K562 treated with DMSO at 1 percent for 24 hours (cell line): ENCODE data around the gene AGBL3. TPM values are rescaled to one million over a fixed set of nuclear protein-coding genes. Genes with fewer than 3 reads are reported as not detected.

Source experiments
- total RNA-seq: library from RNA; unstranded; fragments of 300-600 nt; gene quantifications from 2 replicates; pipeline ENCODE4 v1.2.3, GENCODE V29; 2022; ENCODE audit warnings: low read depth; ENCODE audit not compliant: insufficient read depth

Gene AGBL3
- 1.00 and 1.3 TPM in 2 replicates for total RNA-seq

DNA sequence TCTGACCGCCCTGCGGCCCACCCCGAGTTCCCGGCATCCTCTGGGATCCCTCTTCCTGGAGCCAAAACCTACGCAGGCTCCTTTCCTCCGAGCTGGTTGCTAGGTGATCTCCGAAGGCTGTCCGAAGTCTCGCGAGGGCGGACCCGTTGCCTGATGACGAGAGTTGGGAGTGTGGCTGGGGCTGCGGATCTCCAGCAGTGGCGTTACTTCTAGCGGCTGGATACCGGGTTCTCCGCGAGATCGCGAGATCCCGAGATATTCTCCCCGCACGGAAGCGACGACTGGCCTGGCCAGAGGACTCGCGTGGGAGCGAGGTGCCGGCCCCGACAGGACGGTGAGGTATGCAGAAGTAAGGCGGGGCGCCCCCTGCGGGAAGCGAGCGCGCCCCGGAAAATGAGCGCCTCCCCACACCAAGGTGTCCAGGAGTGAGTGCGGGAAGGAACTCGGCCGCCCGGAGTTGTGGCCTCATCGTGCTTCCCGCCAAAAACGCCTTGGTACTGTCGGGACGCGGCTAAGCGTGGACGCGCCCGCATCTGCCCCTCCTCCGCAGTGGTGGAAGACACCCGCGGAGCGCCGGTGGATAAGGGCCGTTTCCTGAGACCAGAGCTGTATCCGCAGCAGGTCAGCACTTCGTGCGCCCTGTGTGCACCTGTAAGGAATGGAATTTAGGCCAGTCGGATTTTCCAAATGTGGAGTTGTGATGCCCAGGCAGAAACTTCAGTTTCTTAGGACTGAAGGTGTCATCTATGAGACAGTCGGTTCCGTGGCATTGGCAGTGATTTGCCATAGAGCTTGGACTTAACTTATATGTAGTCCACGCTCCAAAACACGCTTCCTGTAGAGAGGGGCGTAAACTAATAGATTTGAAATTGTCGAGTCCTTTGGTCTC, at the start of gene AGBL3:
Gene AGBL3 (plus strand): TSS at position 146 of the 889 bp plus-strand sequence. CDS start 1,426 bp downstream, outside the sequence.

DNA sequence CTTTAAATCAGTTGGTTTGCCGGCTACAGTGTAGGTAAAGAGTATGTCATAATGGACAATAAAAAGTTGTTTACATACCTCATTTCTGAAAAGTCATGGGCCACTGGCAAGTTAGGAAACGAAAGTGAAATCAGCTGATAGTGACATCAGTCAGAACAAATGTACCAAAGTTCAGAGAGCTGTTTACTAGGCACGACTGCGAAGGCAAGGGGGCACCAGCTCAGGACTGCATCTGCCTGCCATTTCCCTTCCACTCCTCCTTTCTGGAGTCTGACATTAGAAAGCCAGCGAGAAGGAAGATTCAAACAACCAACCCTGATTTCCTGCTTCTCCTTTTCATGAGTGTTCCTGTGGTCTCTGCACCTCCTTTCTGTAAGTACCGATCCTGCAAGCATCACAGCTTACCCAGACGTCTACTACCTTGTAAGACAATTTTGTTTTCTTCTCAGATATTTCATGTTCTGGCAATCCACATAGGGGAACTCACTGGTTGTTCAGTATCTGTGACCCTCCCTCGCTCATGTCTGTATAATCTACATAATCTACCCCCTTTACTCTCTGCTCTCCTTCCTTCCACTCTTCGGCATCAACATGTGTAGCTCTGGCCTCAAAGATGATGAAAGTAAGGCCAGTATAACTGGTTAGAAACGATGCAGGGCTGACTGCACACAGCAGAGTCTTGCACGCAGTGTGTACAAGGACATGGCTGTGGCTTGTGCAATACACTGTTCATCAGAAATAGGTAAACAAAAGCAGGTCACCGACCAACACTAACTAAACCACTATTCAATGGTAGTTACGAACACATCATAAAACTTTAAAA, 161.8 kb downstream of the AGBL3 start, which contains the start of gene TMEM140:
Gene TMEM140 (plus strand): TSS at position 174 of the 823 bp plus-strand sequence. CDS start 16,370 bp downstream, outside the sequence.

DNA sequence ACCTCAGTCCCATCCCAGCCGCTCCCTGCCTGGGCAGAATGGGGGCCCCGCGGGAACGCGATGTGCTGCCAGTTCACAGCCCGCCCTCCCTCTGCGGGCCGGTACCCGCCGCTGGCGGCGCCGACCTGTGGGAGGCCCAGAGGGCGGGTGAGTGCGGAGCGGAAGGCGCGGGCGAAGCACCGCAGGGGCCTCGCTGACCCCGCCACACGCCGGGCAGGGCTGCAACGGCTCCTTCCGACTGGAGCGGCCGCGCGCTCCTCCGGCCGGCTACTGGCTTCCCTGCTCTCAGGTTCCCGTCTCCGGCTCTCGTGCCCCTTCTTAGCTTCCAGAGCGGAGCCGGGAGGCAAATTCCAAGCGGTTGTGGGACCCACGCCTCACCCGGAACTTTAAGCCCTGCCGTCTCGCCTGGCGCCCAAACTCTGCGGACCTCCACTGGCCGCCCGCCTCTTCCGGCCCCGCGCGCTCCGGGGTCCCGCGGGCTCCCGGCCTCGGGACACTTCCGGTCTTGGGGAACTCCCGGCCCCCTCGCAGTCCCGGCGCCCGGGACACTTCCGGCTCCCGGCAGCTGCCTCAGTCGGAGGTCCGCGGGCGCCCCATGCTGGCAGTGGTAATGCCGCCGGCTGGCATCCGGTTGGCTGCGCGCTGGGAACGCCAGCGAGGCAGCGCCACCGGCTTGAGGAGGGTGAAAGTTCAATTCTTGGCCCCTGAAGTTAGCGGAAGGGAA, 184.1 kb downstream of the AGBL3 start, which contains the start of gene CYREN:
Gene CYREN (minus strand): TSS at position 434 of the 724 bp plus-strand sequence. CDS start 1,785 bp downstream, outside the sequence.

Other genes starting within 250 kb of the AGBL3 start
- gene CALD1, start 206.9 kb upstream of the AGBL3 start, total RNA-seq = not detected in 2 replicates
- 28.8 and 29.0 TPM in 2 replicates for gene TMEM140, start 161.6 kb downstream of the AGBL3 start, total RNA-seq
- gene CYREN, start 184.2 kb downstream of the AGBL3 start, total RNA-seq = 99.4 and 102 TPM in 2 replicates
- 16.8 and 17.2 TPM in 2 replicates for gene WDR91, start 225.0 kb downstream of the AGBL3 start, total RNA-seq
- not detected in 2 replicates for gene STRA8, start 247.3 kb downstream of the AGBL3 start, total RNA-seq